ENCODE measurements around the gene C3orf70.

Gene C3orf70

DNA sequence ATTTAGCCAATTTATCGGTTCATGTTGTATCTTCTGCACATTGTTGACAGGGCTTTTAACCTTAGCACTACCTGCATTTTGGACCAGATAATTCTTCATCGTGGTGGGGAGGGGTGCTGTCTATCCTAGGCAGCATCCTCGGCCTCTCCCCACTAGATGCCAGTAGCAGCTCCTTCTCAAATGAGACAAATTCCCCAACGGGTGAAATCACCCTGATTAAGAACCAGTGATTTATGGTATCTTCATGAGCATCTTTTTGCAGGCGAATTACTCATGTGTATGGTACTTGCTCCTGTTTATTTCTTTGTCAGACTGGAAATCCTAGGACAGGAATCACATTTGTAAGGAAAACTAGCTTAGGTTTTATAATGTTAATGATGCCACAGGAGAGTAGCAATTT lies 68.0 kb downstream of the C3orf70 start:
- DNase-seq: no peak

DNA sequence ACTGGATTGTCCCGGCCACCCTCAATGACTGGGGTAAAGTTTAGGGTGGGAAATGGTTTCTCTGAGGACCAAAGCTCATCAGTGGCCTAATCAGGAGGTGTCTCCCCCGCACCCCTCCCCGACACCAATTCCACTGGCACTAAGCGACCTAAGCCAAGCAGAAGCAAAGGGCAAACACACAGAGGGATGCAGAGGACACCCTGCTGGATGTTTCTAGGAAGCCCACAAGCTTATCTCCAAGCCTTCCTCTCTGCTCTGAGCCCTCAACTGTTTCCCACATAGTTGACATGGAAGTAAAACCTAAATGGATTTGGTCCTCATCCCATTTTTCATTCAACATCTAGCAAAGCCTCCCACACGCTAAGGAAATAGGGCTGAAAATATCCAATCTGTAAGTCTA lies 68.5 kb downstream of the C3orf70 start:
- no peak for DNase-seq

DNA sequence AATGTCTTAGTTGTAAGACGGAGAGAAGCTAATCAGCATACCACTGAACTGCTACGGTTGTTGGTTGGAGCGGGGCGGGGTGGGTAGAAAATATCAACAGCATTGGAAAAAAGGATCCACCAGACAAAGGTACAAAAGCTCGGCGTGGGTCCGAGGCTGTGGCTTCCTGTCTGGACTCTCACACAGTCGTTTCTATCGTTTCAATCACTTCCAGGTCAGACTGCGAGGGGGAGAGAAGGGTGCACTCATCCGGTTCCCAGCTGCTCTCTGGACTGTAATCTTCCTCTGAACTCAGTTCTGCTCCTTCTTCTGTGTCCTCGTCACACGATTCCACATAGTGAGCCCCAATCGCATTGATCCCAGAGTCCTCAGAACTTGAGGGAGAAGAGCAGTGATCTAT lies 70.0 kb downstream of the C3orf70 start:
- DNase-seq: no peak

DNA sequence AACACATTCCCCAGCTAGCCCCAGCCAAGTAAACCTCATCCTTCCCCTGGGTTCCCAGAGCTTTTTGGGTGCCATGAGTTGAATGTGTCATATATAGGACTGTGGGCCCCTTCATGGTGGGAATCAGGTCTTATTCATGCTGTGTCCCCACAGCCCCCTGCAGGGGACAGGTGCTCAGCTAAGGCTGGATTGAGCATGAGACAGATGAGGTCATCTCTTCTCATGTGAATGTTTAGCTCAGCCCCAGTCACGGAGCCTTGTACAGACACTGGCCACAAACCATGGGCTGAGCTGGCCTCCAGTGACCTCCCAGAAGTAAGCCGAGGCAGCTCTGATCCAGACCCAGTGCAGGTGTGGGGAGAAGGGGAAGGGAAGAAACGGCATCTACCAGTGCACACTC lies 70.7 kb downstream of the C3orf70 start:
- no peak for DNase-seq

DNA sequence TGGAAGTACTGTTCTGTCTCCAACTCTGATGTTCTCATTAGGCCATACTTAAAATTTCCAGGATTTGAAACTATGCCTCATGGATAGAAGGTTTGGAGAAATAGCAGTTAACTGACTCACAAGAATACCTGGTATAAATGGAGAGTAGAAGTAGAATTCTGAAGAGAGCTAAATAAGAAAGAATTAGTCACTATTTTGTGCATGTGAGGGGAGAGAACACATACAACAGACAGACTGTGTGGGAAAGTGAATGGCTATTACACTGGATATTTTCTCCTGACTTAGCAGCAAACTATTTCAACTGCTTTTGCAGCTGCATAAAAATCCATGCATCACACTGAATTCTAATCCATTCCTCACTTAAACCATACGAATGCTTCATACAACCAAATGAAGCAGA lies 71.3 kb downstream of the C3orf70 start:
- no peak for DNase-seq

DNA sequence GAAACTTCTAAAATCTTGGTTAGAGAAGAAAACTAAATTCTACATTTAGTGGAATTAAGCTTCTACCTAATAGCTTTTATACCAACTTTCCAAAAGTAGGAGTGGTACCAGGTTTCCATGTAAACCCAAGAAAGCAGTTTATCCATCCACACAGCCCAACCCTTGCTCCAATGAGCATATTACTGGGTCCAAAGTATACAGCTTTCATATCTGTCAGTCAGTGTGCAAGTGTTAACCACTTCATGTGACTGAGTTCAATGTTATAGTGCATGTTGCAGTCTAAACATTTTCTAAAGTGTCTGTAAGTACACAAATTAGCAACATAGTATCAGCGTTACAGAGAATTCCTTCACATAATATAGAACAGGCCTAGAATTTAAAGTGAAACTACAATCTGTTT lies 73.2 kb downstream of the C3orf70 start:
- DNase-seq: no peak

DNA sequence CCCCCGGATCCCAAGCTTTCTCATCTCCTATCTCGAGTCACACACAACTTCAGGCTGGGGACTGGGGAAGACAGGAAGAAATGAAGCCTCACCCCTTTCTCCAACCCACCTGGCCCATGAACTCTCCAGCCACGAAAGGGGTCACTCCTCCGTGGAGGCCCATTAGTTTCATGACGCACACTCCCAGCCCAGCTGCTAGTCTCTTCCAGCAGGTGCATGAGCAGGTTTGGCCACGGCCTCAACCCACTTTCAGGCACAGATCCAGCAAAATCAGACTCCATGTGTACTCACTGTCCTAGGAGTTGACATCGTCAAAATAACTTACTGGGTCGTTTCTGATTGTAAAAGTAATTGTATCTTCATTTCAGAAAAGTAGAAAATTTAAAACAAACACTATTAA lies 76.6 kb downstream of the C3orf70 start:
- no peak for DNase-seq

DNA sequence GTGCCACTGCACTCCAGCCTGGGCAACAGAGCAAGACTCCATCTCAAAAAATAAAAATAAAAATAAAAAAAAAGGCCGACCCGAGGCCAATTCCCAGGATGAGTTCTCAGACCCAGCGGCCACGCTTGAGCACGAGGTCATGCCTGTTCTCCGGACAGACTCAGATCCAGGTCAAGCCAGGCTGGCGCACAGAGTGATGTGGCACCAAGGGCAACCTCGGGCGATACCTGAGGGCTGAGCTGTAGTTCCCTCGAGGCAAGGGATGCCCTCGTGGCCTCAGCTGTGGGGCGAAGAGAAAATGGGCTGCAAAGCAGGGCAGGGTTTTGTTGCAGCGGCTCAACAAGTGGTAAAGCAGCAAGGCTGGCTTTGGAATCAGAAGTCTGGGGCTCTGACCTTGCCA lies 77.3 kb downstream of the C3orf70 start:
- no peak for DNase-seq

DNA sequence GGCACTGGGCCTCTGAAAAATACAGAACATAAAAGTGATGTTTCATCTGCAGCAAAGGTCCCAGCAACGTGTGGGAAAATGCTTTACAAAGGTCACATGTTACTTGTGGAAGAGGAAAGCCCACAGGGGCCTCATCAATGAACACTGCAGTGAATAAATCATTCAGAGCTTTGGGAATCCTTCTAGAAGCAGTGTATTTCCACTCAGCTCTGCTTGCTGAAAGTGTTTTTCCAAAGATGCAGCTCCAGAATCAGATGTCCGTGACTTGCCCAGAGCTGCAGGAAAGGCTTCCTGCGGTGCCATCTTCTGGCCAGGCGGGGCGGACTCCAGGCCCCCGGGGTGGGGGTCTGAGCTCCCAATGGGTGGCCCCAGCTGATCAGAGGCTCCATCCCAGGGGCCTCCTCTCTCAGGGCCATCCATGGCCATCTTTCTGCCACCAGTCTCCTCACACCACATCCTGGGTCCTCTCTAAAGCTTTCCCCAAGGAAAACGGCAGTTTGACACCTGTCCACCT lies 81.5 kb downstream of the C3orf70 start:
- no peak for DNase-seq

DNA sequence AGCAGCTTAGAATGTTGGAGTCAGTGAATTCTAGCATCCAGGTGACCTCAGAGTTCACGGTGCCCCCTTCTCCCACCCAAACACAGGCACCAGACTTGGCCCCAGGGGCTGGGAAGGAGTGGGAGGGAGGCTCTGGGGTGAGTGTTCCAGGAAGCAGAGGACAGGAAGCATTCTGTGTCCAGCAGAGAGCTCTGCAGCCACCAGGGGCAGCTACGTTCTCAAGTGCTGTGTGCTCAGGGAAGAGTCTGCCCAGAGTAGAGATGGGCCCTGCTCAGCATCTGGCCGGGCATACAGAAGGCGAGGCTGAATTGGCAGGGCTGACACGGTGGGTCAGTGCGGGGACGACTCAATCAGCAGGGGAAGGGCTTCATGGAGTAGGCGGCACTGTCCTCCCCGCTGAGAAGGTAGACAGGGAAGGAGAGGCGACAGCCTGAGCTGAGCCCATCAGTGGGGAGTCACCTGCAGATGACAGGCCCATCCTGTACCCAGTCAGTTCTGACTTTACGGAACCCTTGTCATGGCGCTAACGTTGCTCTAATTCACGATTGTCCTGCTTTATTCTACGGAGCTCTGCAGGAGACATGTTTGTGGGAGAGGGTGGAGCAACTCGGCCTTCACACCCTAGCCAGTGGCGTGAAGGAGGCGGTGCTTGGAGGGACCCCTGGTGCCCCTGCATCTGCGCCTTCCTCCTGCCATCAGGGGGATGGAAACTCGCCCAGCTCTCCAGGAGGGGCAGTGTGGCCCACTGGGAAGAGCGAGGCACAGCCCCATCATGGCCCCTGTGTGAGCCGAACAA lies 82.2 kb downstream of the C3orf70 start:
- no peak for DNase-seq

DNA sequence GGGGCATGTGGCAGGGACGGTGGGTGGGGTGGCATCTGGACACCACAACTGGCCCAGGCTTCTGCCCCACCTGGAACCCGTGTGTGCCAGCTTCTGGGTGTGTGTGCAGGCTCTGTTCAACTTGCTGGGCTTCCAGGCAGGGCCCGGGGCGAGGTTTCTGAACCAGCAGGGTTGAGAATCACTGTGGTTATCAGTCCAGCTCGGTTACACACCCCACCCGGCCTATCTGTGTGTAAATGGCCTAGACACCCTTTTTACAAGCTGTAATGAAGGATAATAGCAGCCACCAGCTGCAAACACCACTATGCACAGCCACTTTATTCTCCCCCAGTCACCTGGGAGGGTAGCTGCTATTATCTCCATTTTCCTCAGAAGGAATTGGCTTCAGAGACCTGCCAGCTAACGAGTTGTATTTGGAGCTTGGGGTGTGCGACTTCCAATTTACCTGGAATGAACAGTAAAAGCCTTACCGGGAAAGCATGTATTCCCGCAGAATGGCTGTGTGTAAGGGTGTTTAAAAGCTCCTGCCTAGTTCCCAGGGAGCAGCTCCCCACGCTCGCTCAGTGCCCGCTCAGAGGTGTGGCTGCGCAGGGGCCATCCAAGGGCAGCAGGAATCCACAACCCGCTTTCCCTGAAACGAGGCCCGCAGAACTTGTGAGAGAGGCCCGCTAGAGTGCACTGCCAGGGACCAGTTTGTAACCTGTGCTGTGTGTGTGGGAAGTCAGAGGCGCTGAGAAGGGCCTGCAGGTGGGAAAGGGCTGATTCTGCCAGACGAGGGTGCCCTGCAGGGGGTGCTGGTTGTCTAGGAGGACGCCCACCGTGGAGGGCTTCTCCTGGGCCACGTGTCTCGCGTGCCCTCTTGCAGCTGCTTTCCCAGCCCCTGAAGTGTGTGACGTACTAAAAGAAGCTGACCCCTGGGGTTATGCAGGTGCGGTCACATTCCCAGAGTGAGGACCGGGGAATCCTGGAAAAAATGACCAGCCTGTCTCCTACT lies 83.5 kb downstream of the C3orf70 start:
- no peak for DNase-seq

DNA sequence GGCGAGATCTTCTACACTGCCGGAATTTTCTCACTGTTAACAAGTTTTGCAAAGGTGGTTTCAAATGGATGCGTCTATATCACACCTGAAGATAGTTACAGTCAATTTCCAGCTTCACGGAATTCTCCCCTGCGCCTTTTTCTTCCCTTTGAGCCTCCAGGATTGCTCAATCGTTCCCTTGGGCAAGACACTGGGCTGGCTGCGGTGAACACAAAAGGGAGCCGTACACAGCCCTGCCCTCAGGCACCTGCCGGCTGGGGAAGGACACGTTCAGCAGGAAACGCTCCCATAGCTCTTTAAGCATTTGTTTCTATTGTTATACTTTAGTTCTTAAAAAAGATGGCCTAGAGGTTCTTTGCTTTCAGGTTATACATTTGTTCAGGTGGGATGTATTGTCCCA lies 85.7 kb downstream of the C3orf70 start:
- DNase-seq: no peak

DNA sequence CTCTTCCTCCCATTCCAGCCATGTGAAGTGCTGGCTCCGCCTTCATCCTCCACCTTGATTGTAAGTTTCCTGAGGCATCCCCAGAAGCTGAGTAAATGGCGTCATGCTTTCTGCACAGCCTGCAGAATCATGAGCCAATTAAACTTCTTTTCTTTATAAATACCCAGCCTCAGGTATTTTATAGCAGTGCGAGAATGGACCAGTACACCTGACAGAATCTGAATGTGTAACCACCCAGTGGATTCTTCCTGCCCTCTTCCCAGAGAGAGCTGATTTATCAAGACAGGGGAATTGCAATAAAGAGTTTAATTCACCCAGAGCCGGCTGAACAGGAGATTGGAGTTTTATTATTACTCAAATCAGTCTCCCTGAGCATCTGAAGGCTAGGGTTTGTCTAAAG lies 86.6 kb downstream of the C3orf70 start:
- no peak for DNase-seq

DNA sequence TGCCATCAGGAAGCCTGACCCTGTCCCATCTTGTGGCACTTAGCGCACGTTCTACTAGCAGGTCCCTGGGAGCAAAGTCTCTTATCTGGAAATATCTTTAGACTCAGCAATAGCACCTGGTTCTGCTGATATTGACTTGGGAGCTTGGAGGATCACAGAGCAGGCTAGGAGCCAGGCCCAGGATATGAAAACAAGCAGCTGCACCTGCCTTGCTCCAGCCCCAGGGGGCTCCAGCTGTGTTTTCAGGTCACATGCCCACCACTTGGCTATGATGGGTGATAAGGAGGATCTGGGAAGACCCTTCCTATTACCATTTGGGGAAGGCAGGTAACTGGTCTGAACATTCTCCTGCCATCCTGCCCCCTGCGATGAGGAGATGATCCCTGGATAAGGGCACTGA lies 87.8 kb downstream of the C3orf70 start:
- no peak for DNase-seq

DNA sequence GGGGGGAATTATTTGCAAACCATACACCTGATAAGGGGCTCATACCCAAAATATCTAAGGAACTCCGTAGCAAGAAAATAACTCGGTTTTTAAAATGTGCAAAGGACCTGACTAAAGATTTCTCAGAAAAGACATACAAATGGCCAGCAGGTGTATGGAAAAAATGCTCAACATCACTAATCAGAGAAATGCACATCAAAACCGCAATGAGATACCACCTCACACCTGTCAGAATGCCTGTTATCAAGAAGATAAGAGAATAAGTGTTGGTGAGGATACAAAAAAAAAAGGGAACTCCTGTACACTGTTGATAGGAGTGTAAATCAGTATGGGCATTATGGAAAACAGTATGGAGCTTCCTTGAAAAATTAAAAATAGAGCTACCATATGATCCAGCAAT lies 89.4 kb downstream of the C3orf70 start:
- no peak for DNase-seq

DNA sequence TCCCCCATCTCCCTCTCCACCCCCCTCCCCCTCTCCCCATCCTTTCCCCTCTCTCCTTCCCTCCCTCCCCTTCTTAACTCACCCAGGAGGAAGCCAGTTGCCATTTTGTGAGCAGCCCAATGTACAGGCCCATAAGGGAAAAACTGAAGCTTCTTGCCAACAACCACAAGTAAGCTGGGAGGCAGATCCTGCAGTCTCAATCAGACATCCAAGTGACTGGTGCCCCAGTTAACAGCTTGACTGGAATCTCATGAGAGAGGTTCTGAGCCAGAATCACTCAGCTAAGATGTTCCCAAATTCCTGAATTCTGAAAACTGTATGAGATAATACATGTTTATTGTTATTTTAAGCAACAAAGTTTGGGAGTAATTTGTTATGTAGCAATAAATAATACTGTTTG lies 90.7 kb downstream of the C3orf70 start:
- DNase-seq: no peak

DNA sequence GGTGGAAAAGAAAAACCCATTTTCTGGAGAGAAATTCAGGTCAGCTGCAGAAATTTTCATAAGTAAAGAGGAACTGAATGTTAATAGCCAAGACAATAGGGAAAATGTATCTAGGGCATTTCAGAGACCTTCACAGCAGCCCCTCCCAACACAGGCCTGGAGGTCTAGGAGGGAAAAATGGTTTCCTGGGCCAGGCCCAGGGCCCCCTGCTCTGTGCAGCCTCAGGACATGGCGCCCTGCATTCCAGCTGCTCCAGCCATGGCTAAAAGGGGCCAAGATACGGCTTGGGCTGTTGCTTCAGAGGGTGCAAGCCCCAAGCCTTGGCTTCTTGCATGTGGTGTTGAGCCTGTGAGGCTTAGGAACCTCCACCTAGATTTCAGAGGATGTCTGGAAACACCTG lies 92.2 kb downstream of the C3orf70 start:
- DNase-seq: no peak

DNA sequence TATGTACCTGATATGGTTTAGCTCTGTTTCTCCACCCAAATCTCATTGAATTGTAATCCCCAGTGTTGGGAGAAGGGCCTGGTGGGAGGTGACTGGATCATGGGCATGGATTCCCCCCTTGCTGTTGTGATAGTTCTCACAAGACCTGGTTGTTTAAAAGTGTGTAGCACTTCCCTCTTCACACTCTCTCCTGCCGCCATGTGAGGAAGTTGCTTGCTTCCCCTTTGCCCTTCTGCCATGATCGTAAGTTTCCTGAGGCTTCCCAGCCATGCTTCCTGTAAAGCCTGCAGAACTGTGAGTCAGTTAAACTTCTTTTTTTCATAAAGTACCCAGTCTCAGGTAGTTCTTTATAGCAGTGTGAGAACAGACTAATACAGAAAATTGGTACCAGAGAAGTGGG lies 93.1 kb downstream of the C3orf70 start:
- no peak for DNase-seq

DNA sequence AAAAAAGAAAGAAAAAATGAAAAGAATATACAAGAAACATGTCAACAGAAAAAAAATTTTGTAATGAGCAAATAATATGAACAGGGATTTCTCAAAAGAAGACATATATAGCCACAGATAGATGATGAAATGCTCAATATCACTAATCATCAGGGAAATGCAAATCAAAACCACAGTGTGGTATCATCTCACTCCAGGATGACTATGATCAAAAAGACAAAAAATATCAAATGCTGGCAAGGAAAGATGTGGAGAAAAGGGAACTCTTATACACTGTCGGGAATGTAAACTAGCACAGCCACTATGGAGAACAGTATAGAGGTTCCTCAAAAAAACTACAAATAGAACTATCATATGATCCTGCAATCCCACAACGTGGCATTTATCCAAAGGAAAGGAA lies 94.1 kb downstream of the C3orf70 start:
- no peak for DNase-seq

DNA sequence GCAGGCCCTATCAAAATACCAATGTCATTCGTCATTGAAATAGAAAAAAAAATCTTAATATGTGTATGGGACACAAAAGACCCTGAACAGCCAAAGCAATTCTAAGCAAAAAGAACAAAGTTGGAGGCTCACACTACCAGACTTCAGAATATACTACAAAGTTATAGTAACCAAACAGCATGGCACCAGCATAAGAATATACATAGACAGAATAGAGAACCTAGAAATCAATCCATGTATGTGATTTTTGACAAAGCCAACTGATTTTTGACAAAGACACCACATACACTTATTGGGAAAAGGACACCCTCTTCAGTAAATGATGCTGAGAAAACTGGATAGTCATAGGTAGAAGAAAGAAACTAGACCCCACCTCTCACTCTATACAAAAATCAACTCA lies 95.0 kb downstream of the C3orf70 start:
- DNase-seq: no peak

DNA sequence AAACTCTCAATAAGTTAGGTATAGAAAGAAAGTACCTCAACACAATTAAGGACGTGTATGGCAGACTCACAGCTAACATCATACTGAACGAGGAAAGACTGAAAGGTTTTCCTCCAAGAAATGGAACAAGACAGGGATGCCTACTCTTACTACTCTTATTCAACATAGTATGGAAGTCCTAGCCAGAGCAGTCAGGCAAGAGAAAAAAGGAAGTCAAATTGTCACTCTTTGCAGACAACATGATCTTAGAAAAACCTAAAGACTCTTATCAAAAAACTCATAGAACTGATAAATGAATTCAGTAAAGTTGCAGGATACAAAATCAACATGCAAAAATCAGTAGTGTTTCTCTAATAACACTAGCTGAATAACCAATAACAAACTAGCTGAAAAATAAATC lies 96.0 kb downstream of the C3orf70 start:
- no peak for DNase-seq

DNA sequence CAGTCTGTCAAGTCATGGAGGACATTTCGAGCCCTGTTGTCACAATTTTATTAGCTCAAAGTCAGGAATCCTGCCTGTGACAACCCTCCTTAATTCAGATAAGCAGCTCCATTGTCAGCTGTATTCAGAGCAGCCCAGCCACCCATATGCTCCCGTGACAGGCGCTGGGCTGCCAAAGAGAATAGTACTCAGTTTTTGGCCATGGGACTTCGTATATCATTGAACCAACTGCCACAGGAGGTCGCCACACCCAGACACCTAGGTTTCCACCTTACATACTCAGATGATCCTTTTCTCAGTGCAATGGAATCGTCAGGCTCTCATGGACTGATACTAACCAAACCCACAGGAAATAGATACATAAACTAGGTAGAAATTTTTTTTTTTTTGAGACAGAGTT lies 100.2 kb downstream of the C3orf70 start:
- no peak for DNase-seq

DNA sequence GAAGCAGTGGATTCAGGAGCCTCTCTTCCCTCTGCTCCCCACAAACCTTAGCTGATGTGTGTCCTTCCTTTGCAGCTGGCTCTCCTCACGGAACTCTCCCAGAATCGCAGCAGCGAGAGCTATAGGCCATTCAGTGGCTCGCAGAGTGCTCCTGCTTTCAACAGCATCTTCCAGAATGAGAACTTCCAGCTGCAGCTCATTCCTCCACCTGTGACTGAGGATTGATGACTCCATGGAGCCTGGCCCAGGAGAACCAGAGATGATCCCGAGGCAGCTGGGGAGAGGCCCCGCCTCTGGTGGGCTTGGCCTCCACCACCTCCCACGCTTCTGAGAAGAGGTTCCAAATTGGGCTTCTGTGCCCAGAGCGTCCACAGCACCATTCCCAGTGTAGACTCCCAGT lies 101.1 kb downstream of the C3orf70 start:
- DNase-seq: no peak

DNA sequence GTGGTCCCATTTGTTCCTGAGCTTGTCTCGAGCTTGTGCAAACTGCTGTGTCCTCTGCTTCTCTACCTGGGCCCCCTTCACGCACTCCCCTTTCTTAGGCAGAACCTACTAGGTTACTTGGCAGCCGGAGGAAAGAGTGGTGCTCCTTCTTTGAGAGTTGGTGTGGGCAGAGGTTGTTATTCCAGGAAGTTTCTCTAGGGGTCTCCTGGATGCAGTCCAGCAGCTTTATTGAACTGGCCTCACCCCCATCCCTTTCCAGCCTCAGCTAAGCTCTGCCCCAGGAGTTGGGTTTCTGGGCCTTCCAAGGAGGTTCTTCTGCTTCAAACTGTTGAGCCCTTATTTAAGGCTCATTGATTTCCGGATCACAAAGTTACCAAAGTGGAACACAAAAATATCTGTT lies 103.2 kb downstream of the C3orf70 start:
- DNase-seq: no peak
